ENCODE measurements around the gene HDLBP. TPM values are rescaled to one million over a fixed set of nuclear protein-coding genes. Genes with fewer than 3 reads are reported as not detected.
A peak's percentile ranks its signal among the peaks of the same experiment; 100 is the strongest.

Gene HDLBP
- total and polyA plus RNA-seq, 2 of the 4 experiments (the other 2 are of a cell fraction), result 648 to 1,165 TPM

GRCh38 chr2:241330616-241330981 is 15.1 kb upstream of the HDLBP start:
- H3K4me3 ChIP-seq (ENCODE audit: insufficient read depth, low read depth, low read length), result no peak overlapping the region

More at GRCh38 chr2:241330616-241330981, 15.1 kb upstream of the HDLBP start:
- TF ChIP-seq CEBPB (IDR thresholded peaks at IDR 0.05; ENCODE audit: low read depth, low read length) (peak; percentile 28; the same call in 1 of the 2 replicates), RFX5 (IDR thresholded peaks at IDR 0.05; ENCODE audit: low read depth, low read length) (no peak)
- ATAC-seq (ENCODE audit: low read depth), result no peak
- H2AK9ac ChIP-seq (replicated peaks; ENCODE audit: low read depth, low read length, poor library complexity), result no peak overlapping the region
- no peaks in the 10 kb centered on the region for H3K9me3 ChIP-seq (ENCODE audit: control insufficient read depth, insufficient read depth, low read length)
- intact Hi-C loops (cut with micrococcal nuclease), result no loop called here
- H2BK15ac ChIP-seq (ENCODE audit: low read depth, low read length), result no peak overlapping the region
- no peak overlapping the region for H3K23ac ChIP-seq (ENCODE audit: low read depth, low read length)
- H3K36me3 ChIP-seq (ENCODE audit: control insufficient read depth, insufficient read depth, low read length), result peaks cover 33% of the 10 kb centered on the region
- WGBS, 2 experiments (ENCODE audit: extremely low coverage in 2 of 2, insufficient read length in 1 of 2), result no CpG with 5 or more reads among the region's 4 CpGs
- no peak for DNase-seq
- H4K91ac ChIP-seq (ENCODE audit: insufficient read depth, low read depth, low read length), result no peak overlapping the region
- no peaks in the 10 kb centered on the region for H3K27me3 ChIP-seq (ENCODE audit: control insufficient read depth, insufficient read depth, low read length)
- no peak overlapping the region for H2BK5ac ChIP-seq (ENCODE audit: low read depth, low read length, poor library complexity, severe bottlenecking)
- H4K20me1 ChIP-seq (ENCODE audit: insufficient read depth, low read length), result peaks cover 42% of the 10 kb centered on the region
- POLR2A ChIA-PET (ENCODE audit: unreplicated experiment), result no interaction called here
- H3K9me1 ChIP-seq (ENCODE audit: insufficient read depth, low read length), result peaks cover 11% of the 10 kb centered on the region
- dilution Hi-C loops (cut with HindIII; ENCODE audit: low sequenced_read_pairs, unreplicated experiment), result no loop called here
- H3K79me1 ChIP-seq (ENCODE audit: low read depth in 1 of 2, low read length in 2 of 2), result peaks cover 35 to 65% of the 10 kb centered on the region in 2 experiments
- H3K4ac ChIP-seq (ENCODE audit: low read depth, low read length), result no peak overlapping the region
- H3K18ac ChIP-seq (ENCODE audit: low read depth, low read length), result no peak overlapping the region
- H3K4me1 ChIP-seq (ENCODE audit: control insufficient read depth, insufficient read depth, low read length), result no peaks in the 10 kb centered on the region
- CTCF ChIA-PET, result no interaction called here
- in situ Hi-C loops (cut with MboI; ENCODE audit: low sequenced_read_pairs), result no loop called here
- no peak overlapping the region for H3K14ac ChIP-seq (replicated peaks; ENCODE audit: low read depth, low read length)
- no peak overlapping the region for H3K27ac ChIP-seq (ENCODE audit: insufficient read depth, low read length)
- H2AFZ ChIP-seq (replicated peaks; ENCODE audit: low read length, poor library complexity), result no peak overlapping the region
- no peak overlapping the region for H2BK20ac ChIP-seq (ENCODE audit: low read depth, low read length)
- no peak overlapping the region for H4K5ac ChIP-seq (ENCODE audit: low read depth, low read length)
- no peak overlapping the region for H2BK120ac ChIP-seq (ENCODE audit: low read depth, low read length)
- H3K9ac ChIP-seq (ENCODE audit: low read depth, low read length), result no peak overlapping the region
- BruUV-seq (replicated peaks), result no TSS peak
- H2AK5ac ChIP-seq (ENCODE audit: low read depth, low read length), result no peak overlapping the region
- H4K8ac ChIP-seq (ENCODE audit: low read depth in 2 of 2, low read length in 2 of 2), result no peak overlapping the region
- no peak overlapping the region for H3K4me2 ChIP-seq (ENCODE audit: low read depth, low read length)
- no peak overlapping the region for H3K56ac ChIP-seq (ENCODE audit: extremely low read depth, insufficient read depth, low read length)
